Cardiac fibroblast (primary cell): ENCODE data around the gene PISD.

Source experiments
- DNase-seq, 2 donors: peaks; one replicate each; pipeline versions ENCODE4 v3.0.0 to v3.0.0-alpha.2; 2010; ENCODE audit warnings: low read depth in 2 of 2
- H3K4me3 ChIP-seq, 2 donors: replicated peaks in 1 of 2; 1 replicate in 1 of 2; 2 replicates in 1 of 2; pipeline ENCODE4 v1.5.1; 2011; ENCODE audit warnings: low read depth in 2 of 2, low read length in 2 of 2, mild to moderate bottlenecking in 2 of 2, moderate library complexity in 1 of 2
- TF ChIP-seq, protein P1 (sequence below): IDR thresholded peaks from one replicate; pipeline ENCODE4 v1.5.1; 2011; ENCODE audit warnings: low read depth, mild to moderate bottlenecking, low read length, inconsistent platforms

The PISD gene

DNA sequence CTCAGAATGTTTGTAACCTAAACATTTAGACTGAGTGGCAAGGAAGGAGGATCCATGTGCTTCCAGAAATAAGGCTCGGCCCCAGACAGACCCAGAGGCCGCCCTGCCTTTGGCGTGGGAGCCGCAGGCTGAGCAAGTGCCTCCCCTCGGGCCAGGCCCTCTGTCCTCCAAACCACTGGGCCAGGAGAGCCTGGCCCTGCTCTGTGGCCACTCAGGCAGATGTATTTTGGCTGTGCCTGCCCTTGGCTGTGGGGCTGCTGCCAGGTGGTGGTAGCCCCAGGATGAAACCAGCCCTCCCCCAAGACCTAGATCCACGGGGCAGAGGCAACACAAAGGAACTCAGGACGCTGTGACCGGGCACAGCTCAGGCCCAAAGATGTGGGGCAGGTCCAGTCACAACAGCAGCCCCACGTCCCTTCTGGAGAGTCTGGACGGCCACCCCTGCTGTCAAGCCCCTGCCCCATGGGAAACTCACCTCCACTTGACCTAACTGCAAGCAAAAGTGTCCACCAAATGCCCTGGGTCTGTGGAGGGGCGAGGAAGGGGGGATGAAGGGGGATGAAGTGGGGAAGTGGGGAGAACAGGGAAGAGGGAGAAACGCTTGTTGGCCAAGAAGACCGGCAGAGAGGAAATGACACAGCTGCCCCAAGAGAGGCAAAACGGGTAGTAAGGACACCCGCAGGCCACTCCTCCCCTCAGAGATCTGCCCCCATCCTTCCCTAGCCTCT lies 24.0 kb downstream of the PISD start:
- peak overlapping the region in 1 of 2 donors; percentile 51 for H3K4me3 ChIP-seq
- TF ChIP-seq, protein P1, sequence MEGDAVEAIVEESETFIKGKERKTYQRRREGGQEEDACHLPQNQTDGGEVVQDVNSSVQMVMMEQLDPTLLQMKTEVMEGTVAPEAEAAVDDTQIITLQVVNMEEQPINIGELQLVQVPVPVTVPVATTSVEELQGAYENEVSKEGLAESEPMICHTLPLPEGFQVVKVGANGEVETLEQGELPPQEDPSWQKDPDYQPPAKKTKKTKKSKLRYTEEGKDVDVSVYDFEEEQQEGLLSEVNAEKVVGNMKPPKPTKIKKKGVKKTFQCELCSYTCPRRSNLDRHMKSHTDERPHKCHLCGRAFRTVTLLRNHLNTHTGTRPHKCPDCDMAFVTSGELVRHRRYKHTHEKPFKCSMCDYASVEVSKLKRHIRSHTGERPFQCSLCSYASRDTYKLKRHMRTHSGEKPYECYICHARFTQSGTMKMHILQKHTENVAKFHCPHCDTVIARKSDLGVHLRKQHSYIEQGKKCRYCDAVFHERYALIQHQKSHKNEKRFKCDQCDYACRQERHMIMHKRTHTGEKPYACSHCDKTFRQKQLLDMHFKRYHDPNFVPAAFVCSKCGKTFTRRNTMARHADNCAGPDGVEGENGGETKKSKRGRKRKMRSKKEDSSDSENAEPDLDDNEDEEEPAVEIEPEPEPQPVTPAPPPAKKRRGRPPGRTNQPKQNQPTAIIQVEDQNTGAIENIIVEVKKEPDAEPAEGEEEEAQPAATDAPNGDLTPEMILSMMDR = no peak
- DNase-seq = peak; percentile 60 to 78

DNA sequence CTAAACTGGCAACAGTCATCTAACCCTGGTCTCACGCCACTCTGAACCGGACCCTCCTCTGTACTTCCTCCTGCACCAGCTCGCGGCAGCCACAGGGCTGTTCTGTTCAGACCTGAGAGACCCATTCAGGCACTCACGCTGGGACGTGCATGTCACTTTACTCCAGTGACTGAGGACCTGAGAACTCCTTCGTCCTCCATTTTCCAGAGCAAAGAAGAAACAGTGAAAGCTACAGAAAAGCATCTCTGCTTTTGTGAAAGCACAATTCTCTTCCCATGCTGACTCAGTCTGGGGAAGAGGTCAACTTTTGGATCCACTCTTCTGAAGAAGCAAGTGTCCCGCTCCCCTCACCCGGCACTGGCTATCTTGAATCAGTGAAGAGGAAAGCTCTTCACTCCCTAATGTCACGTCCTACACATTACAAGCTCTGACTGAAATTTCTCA lies 24.5 kb downstream of the PISD start:
- TF ChIP-seq, protein P1 = no peak
- peak in 1 of 2 donors; percentile 38 for DNase-seq
- H3K4me3 ChIP-seq = peak overlapping the region in 1 of 2 donors; percentile 51

DNA sequence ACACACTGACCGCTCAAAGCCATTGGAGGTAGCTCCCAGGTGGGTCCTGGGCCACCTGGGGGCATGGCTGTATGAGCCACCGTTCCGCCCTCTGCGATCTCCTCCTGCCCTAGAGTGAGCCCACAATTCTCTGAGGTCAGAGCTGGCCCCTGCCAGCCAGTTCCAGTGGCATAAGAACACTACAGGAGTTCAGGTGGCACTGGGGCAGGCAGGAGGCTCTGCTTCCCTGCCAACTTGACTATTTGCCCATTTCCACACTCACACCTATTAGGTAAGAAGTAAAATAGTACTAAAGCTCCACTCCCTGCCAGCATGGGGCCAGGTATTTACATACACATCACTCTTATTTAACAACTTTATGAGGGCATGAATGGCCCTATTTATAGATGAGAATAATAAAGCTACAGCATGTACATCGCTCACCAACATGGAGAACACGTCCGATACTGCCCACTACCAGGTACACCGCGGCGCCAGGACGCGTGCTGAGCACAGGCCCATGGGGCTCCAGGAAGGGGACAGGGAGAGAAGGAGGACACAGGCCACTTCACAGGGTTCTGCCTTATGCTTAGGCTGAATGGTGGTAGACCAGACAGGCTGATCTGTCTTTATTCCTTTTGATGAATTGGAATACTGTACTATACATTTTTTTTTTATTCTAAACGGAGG lies 26.2 kb downstream of the PISD start:
- TF ChIP-seq, protein P1 = no peak

DNA sequence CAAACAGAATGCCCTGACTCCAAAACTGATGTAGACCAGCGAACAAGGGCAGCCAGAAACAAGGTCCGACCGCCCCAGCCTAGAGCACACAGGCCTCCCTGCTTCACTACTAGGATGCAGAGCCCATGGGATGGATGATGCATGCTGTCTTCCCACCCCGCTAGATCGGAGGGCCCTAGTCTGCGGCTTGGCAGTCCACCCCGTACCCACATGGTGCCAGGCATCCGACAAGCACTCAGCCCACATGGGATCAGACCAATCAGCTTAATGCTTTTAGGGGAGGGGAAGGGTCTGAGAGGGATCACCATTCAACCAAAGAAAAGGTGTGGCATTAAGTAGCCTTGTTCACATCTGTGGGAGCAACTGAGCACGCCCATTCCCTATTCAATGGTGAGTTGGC lies 30.6 kb downstream of the PISD start:
- TF ChIP-seq, protein P1 = no peak
- no peak for DNase-seq
- peak overlapping the region; percentile 78 to 91 for H3K4me3 ChIP-seq

More for the DNA sequence above, 26.2 kb downstream of the PISD start:
- DNase-seq = no peak
- no peak overlapping the region for H3K4me3 ChIP-seq

DNA sequence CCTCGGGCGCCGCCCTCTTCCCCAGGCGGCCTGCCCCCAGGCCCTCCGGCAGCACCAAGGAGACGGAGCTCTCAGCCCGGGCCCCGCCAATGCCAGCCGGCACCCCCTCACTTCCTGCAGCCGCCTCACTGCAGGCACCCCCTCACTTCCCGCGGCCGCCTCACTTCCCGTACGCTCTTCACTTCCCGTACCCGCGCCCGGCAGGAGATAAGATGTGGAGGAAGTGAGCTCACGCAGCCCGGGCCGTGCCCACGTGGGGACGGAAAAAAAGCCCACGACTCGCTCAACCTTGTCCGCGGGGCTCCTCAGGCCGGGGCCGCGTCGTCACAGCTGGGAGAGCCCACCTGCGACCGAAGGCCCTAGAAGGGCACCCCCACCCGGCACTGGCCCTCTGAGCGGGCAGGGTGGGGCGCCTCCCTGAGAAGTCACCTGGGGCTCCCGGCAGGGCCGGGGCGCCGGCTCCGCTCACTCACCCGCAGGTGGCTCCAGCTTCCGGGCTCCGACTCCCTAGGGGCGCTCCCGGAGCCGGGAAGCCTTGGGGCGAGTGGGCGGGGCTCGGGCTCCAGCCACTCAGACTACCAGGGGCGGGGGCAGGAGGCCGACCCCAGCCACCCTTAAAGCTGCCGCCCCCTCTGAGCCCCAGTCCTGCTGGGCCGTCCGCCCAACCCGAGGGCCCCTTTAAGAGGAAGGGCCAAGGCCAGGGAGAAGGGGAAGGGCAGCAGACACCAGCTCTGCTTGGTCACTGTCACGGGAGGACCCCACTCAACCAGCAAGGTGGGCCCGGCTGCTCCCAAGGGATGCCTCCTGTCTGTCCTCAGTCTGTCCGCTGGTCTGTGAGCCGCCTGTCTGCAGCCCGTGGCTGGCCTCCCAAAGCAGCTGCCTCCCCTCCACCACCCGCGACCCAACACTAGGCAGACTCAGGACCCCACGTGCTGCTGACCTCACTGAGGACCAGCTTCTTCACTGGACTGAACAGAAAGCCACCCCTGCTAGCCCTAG lies 31.4 kb downstream of the PISD start:
- peak; percentile 80 to 93 for DNase-seq
- peak overlapping the region; percentile 78 to 91 for H3K4me3 ChIP-seq
- TF ChIP-seq, protein P1 = no peak

DNA sequence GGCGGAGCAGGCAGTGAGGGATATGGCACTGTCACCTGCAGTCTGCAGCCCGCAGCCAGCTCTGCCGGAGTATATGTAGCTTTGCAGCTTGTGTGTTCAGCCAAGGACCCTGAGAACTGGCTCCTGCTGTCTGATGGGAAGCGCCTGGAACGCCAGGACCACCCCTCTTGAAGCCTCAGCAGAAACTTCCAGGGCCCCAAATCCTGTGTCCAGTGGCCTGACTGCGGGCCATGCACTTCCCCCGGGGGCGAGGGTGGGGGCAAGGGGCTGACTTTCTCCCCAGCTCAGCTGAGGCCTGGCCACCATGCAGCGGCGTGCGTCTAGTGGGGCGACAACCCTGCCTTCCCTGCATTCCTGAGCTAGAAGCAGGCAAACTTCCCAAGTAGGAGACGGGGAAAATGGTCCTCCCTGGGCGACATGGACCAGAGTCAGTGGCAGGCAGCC lies 32.3 kb downstream of the PISD start:
- TF ChIP-seq, protein P1 = no peak
- DNase-seq = no peak
- H3K4me3 ChIP-seq = peak overlapping the region; percentile 78 to 91
